AG08396 (cell line): Measurements from ENCODE around the gene KLRK1.
"Not testable (repeated sequence)": the region's sequence is repeated elsewhere in the genome, so short reads cannot be mapped to it uniquely, and the experiment has no call there.

Source experiments
- DNase-seq: peaks from one replicate; pipeline ENCODE4 v3.0.0; 2012; ENCODE audit warnings: low spot score, mixed read lengths

KLRK1 gene

DNA sequence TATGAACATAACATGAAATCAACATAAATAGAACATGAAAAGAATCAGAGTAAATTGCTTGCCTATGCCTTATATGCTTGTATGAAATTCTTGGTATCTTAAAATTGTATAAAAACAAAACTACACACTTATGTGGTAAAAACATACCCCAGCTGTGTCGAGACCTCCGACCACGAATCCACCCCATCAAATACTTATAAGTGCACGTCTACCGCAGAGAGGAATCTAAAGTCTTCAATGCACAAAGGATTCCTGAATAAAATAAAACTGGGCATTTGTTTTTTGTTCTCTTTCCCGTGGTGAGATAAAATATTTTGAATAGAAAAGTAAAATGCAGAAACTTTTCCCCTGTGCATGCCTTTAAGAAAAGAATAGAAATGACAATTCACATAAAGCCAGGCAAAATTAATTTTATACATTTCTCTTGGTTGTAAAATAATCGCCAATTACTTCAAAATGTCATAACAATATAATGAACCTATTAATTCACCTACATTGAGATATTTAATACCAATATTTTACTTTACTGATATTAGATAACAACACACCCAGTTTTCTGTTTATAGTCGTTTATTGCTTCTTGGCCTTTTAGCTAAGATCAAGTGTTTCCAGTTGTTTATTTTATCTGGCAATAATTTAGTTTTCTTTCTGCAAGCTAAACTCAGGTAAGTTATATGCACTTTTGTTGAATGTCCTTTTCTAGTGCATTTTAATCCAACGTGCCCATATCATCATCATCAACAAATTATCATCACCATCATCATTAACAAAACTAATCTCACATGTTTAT lies 1.0 kb downstream of the KLRK1 start:
- no peak for DNase-seq

- DNase-seq: not testable (repeated sequence)
These were observed 2.3 kb downstream of the KLRK1 start for GRCh38 chr12:10387498-10387897.

GRCh38 chr12:10386857-10387256 lies 3.0 kb downstream of the KLRK1 start:
- DNase-seq: no peak

GRCh38 chr12:10385166-10385613 lies 4.7 kb downstream of the KLRK1 start:
- no peak for DNase-seq

GRCh38 chr12:10384191-10384590 lies 5.7 kb downstream of the KLRK1 start:
- no peak for DNase-seq

- no peak for DNase-seq
These were observed 7.8 kb downstream of the KLRK1 start for GRCh38 chr12:10381928-10382628.

DNA sequence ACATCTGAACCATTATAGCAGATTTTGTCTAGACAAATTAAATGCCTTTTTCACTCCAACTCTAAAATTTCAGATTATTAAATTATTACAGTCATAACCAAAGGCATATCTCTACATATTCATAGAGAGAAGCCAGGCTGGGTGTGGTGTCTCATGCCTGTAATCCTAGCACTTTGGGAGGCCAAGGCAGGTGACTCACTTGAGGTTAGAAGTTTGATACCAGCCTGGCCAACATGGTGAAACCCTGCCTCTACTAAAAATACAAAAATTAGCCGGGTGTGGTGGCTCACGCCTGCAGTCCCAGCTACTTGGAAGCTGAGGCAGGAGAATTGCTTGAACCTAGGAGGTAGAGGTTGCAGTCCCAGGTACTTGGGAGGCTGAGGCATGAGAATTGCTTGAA lies 11.1 kb downstream of the KLRK1 start:
- not testable (repeated sequence) for DNase-seq

DNA sequence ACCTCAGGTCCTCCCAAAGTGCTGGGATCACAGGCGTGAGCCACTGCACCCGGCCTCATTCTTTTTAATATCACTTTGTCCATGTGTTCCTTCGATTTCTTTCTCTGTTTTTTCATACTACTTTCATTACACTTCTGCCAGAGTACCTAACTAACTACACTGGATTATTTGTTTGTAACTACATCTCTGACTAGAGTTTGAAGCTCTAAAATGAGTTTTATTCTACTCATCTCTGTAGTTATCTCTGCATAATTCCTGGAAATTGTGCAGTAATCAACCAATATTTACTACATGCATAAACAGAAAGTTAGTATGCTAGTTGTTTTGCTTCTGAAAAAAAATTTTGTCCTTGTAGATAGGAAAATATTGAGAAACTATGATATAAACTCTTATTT lies 15.2 kb downstream of the KLRK1 start:
- DNase-seq: no peak

- DNase-seq: no peak
These were observed 17.3 kb downstream of the KLRK1 start for GRCh38 chr12:10372559-10372958.

- not testable (repeated sequence) for DNase-seq
These were observed 17.8 kb downstream of the KLRK1 start for GRCh38 chr12:10371893-10372535.

DNA sequence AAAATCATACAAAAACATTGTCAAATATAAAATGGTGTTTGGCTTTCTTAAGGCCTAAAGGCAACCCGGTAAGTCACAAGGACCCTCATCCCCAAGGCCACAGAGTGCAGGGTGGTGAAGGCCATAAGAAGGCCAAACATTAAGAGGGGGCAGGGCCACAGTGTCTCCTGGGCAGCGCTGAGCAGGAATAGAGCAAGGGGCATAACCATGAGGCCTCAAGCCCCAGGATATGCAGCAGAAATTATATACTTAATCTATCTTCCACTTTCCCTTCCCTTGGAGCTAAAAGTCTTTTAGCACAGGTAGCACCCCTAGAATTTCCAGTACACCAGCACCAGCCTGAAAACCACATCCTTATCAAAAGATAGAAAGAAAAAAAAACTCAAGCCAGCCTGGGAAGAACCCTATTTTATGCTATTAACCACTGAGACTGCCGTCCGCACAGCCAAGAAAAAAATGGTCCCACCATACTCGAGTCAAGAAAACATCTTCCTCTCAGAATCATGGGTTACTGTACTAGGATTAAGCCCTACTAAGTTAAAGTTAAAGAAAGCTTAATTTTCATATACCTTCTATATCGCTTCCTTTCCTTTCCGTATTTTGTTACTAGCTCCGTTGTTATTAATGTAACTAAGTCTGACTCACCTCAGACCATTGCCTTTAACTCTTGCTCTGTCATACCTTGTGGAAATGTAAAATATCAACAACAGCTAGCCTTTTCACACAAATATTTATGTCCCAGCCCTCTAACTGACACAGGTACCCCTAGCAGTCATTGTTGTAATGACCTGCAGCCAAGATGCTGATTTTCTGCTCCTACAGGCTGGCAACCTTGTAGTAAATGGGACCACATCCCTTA lies 20.1 kb downstream of the KLRK1 start:
- no peak for DNase-seq

- no peak for DNase-seq
These were observed 21.4 kb downstream of the KLRK1 start for GRCh38 chr12:10368206-10369171.

DNA sequence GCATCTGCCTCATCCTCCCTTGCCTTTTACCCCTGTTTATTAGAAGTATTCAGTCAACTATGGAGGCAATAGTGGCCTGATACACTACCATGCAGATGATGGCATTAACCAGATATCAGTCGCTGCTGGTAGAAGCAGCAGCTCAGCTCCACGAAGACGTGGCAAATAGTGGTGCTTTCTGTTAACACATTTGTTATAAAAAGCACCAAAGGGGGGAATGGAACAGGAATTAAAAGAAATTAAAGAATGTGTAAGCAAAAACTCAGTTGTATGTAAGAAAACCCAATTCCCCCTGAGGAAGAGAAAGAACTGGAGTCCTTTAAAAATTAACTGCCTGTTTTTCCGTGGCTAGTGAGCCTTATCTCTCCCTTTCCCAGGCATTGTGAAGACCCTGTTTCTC lies 22.1 kb downstream of the KLRK1 start:
- DNase-seq: not testable (repeated sequence)

GRCh38 chr12:10366875-10367274 lies 23.0 kb downstream of the KLRK1 start:
- no peak for DNase-seq

- DNase-seq: peak; percentile 7
These were observed 24.0 kb downstream of the KLRK1 start for GRCh38 chr12:10365696-10366405.

DNA sequence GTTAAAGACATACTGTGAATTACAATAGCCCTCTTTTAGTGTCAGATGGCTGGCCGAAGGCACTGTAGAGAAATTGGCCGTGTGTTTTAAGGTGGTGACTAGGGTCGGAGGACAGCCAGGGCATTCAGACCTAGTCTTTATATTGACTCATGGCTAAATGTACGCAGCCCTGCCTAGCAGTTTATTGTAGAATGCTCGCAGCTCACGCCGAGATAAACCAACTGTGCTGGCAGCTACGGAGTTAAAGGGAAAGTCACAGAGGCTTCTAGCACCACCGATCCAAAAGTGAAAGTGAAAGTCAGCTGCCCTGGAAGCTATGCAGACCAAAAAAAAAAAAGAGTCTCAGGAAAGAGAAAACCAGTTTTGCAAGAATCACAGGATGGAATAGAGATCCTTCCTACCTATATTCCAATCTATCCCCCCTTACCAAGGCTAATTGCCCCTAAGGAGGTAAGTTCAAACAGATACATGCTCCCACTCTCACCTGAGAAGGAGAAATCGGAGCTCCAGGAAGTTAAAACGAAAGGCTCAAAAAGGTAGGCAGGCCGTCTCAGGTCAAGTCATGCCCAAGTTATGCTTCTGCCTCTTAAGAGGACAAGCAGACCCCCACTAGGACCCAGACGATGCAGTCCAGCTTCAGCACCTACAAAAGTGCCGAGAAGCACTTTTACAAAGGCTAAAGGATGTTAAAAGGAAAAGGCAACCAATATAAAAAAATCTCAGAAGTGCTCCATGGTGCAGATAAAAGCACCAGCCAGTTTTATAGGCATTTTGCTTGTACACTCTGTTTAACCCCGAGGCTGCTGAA lies 24.8 kb downstream of the KLRK1 start:
- peak; percentile 67 for DNase-seq

GRCh38 chr12:10363914-10364814 lies 25.7 kb downstream of the KLRK1 start:
- peak; percentile 17 for DNase-seq

- DNase-seq: no peak
These were observed 26.3 kb downstream of the KLRK1 start for GRCh38 chr12:10363658-10363913.
